SK-N-SH treated with all-trans-retinoic acid at 6 μM for 48 hours (cell line): ENCODE results near the gene ELOVL6.

ENCODE experiments used
- RARB ChIP-seq: fragments of 250-450 bp; sonication (Bioruptor Pico); IDR thresholded peaks from 2 replicates; pipeline ENCODE4 v1.8.0; 2021; ENCODE audit warnings: mild to moderate bottlenecking, moderate library complexity
- ZNF70 ChIP-seq: fragments of 450-650 bp; formaldehyde crosslinking; IDR thresholded peaks from 2 replicates; pipeline ENCODE4 v1.5.0; 2020; ENCODE audit warnings: mild to moderate bottlenecking, moderate library complexity
- ZNF8 ChIP-seq: fragments of 450-650 bp; formaldehyde crosslinking; IDR thresholded peaks from 2 replicates; pipeline ENCODE4 v1.5.0; 2020; ENCODE audit warnings: mild to moderate bottlenecking, moderate library complexity
- TF ChIP-seq, protein P1 (sequence below): fragments of 250-450 bp; sonication (Bioruptor Pico); IDR thresholded peaks from 2 replicates; pipeline ENCODE4 v1.5.1; 2020; ENCODE audit warnings: low read depth, mild to moderate bottlenecking, moderate library complexity
- TF ChIP-seq, protein P2 (sequence below): fragments of 250-450 bp; sonication (Bioruptor Pico); IDR thresholded peaks from 2 replicates; pipeline ENCODE4 v1.5.1; 2021; ENCODE audit warnings: mild to moderate bottlenecking, moderate library complexity

DNA sequence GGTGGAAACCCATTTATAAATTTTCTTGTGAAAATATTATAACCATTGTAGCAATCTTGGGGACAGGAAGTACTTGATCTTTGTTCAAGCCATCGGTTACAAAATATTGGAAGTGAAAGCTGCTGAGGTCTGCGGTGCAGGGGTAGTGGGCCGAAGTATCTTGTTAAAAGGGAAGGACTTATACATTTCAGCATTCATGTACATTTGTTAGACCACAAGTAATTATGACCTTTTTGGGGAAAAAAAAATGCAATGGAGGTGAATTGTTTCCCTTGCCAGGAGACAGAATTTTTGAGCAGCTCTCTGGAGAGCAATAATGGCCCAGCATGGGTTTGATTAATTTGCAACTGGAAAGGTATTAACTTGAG lies 164.4 kb downstream of the ELOVL6 start:
- TF ChIP-seq, protein P1, sequence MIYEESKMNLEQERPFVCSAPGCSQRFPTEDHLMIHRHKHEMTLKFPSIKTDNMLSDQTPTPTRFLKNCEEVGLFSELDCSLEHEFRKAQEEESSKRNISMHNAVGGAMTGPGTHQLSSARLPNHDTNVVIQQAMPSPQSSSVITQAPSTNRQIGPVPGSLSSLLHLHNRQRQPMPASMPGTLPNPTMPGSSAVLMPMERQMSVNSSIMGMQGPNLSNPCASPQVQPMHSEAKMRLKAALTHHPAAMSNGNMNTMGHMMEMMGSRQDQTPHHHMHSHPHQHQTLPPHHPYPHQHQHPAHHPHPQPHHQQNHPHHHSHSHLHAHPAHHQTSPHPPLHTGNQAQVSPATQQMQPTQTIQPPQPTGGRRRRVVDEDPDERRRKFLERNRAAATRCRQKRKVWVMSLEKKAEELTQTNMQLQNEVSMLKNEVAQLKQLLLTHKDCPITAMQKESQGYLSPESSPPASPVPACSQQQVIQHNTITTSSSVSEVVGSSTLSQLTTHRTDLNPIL (CRISPR knock-in tag) = no peak
- TF ChIP-seq, protein P2, sequence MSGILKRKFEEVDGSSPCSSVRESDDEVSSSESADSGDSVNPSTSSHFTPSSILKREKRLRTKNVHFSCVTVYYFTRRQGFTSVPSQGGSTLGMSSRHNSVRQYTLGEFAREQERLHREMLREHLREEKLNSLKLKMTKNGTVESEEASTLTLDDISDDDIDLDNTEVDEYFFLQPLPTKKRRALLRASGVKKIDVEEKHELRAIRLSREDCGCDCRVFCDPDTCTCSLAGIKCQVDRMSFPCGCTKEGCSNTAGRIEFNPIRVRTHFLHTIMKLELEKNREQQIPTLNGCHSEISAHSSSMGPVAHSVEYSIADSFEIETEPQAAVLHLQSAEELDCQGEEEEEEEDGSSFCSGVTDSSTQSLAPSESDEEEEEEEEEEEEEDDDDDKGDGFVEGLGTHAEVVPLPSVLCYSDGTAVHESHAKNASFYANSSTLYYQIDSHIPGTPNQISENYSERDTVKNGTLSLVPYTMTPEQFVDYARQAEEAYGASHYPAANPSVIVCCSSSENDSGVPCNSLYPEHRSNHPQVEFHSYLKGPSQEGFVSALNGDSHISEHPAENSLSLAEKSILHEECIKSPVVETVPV (CRISPR knock-in tag) = no peak
- TF ChIP-seq RARB (CRISPR knock-in tag) = no peak
- no peak for TF ChIP-seq ZNF8 (CRISPR knock-in tag)
- no peak for TF ChIP-seq ZNF70 (CRISPR knock-in tag)
